Dermis blood vessel endothelial cell (primary cell): Measurements from ENCODE around the gene C1QTNF12. TPM values are rescaled to one million over a fixed set of nuclear protein-coding genes. Genes with fewer than 3 reads are reported as not detected.
A peak's percentile ranks its signal among the peaks of the same experiment; 100 is the strongest.

Experiments used
- DNase-seq: peaks from one replicate; pipeline ENCODE4 v3.0.0; 2010
- total RNA-seq: library from RNA; depleted of rRNA; stranded (reverse); fragments of >200 nt; gene quantifications from 2 replicates; pipeline ENCODE4 v1.2.3, GENCODE V29; 2014

C1QTNF12 gene, protein sequence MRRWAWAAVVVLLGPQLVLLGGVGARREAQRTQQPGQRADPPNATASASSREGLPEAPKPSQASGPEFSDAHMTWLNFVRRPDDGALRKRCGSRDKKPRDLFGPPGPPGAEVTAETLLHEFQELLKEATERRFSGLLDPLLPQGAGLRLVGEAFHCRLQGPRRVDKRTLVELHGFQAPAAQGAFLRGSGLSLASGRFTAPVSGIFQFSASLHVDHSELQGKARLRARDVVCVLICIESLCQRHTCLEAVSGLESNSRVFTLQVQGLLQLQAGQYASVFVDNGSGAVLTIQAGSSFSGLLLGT
- 0.17 and 0.56 TPM in 2 replicates for total RNA-seq

DNA sequence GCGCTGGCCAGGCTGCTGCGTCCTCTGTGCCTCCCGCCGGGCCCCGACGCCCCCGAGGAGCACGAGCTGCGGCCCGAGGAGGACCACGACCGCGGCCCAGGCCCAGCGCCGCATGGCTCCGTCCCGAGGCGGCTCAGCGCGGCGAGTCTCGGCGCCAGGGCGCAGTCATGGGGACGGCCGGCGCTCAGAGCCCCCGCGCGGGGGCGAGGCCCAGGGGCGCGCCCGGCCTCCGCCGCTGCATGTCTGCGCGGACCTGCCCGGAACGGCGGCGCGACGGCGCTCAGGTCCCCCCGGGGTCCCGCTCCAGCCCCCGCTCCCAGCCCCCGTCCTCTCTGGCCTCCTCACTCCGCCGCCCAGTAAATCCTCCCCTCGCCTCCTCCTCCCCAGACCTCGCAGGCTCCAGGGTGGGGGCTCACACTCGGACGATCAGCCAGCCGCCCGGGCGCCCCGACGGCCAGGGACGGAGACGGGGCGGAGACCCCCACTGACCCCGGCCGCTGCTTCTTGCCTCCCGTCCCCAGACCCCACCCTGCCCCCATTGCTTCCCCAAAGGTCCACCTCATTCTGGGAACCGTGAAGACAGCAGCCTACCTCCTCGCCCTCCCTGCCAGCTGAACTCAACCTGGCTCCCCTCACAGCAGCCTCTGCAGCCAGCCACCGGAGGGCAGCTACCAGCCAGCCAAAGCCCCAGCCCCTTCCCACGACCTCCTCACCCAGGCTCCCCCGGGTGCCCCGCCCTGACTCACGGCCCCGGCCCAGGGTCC is at the start of gene C1QTNF12:
TSS of gene C1QTNF12 (minus strand) at position 146 of the 764 bp plus-strand sequence. CDS start at position 114, 32 bp downstream.
- no peak for DNase-seq

DNA sequence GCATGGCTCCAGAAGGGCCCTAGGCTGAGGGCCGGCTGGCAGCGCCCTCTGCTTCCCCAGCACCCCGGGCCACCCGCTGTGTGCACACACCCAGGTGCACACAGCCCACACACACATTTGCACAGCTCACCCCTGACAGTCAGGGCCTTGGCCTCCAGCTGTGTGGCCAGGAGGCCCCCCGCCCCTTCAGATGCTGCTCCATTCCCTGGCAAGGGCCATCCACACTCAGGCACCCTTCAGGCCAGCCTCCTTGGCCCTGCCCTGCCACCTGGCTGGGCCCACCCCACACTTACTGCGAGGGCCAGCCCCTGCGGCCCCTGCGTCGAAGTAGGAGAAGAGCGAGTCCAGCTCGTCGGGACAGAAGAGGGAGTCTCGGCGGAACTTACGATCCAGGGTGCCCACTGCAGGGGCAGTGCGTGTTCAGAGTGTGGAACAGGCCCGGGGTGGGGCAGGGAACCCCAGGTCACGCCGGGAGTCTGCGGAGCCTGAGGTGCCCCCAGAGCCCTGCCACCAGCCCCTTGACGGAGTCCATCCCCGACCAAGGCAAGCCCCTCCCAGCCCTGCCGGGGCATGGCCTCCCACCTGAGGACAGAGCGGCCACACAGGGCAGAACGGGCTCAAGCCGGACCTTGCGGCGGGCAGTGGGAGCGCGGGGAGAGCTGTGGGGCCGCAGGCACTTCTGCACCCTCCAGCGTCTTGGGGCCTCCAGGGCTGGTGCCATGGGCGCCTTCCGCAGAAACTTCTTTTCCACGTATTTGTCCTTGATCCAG is 48.8 kb upstream of the C1QTNF12 start:
- DNase-seq = no peak

DNA sequence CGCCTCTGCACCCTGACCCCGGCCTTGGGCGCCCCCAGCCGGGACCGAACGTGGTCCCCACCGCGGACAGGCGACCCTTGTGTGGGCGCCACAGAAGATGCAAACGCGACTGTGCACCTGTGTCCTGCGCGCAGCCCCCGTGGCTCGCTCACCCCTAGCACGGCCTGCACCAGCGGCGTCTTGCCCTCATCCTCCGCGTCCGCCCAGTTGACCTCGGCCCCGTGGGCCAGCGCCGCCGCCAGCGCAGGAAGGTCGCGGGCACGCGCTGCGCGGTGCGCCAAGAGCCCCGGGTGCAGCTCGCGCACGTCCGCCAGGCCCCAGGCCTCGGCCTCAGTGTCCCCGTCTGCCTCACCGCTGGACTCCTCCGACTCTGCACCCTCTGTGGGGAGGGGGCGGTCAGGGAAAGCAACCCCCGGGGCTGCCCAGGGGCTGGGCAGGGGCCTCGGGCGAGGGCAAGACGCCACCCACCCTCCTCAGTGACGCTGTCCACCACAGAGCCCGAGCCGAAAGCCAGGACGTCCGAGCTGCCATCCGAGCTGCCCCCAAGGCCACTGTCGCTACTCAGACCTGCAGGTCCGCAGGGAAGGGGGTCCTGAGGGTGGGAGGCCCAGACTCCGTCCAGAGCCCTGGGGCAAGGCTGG is 47.8 kb upstream of the C1QTNF12 start:
- DNase-seq = no peak

DNA sequence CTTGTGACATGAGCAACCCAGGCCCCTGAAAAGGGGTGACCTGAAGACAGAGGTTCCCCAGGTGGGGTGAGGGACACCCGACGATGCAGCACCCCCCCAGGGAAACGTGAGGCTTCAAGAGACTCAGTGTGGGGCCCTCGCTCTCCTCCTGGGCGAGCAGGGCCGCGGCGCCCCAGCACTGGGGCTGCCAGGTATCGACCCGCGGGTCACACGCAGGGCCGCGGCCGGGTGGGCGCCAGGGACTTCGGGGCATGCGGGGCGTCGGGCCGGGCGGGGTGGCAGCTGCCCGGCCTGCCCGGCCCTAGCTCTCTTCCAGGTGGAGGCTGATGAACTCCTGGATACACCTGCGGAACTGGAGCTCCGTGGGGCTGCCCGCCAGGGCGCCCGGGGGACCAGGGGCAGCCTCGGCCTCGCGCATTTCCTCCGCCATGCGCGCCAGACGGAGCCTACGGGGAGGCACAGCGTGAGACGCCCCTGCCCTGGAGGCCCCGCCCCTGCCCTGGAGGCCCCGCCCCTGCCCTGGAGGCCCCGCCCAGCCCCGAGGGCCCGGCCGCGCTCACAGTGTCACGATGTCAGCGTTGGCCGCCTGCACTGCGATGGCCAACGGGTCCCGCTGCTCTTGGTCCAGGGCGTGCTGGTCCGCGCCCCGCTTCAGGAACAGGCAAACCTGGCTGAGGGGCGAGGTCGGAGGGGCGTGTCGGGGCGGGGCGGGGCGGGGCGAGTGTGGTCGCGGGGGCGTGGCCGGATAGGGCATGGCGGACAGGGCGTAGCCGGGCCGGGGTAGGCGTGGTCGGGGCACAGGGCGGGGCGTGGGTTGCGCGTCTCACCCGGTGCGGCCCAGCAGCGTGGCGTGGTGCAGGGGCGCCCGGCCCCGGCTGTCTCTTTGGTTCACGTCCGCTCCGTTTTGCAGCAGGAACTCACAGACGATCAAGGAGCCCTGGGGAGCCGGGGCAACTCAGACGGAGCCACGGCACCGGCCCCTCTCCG is 47.0 kb upstream of the C1QTNF12 start:
- no peak for DNase-seq

DNA sequence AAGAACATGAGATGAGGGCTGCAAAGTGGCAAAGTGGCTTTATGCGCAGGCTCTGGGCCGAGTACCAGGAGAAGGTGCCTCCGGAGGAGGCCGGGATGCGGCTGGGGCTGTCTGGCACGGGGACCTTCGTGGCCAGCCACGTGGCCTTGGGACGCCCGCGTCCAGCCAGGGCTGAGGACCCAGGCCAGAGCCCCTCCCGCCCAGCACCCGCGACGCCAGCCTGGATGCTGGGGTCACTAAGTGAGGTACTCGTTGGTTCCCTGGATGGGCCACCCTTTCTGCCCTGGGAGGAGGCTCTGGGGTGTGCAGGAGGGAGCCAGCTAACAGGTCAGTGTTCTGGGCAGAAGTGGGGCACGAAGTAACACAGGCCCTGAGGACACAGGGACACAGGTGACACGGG is 46.3 kb upstream of the C1QTNF12 start:
- no peak for DNase-seq

DNA sequence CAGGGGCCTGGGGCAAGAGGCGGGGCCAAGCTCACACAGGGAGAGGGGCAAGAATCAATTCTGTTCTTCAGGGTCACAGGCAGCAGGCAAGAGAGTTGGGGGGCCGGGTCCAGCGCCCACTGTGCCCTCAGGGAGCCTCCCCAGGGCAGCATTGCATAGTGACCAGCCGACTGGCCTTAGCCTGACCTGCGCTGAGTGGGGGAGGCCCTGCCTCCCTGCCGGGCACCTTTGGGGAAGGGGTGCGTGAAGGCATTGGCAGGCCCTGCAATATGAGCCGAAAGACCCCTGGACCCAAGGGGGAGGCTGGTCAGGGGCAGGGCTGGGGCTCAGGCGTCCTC is 45.9 kb upstream of the C1QTNF12 start:
- no peak for DNase-seq

DNA sequence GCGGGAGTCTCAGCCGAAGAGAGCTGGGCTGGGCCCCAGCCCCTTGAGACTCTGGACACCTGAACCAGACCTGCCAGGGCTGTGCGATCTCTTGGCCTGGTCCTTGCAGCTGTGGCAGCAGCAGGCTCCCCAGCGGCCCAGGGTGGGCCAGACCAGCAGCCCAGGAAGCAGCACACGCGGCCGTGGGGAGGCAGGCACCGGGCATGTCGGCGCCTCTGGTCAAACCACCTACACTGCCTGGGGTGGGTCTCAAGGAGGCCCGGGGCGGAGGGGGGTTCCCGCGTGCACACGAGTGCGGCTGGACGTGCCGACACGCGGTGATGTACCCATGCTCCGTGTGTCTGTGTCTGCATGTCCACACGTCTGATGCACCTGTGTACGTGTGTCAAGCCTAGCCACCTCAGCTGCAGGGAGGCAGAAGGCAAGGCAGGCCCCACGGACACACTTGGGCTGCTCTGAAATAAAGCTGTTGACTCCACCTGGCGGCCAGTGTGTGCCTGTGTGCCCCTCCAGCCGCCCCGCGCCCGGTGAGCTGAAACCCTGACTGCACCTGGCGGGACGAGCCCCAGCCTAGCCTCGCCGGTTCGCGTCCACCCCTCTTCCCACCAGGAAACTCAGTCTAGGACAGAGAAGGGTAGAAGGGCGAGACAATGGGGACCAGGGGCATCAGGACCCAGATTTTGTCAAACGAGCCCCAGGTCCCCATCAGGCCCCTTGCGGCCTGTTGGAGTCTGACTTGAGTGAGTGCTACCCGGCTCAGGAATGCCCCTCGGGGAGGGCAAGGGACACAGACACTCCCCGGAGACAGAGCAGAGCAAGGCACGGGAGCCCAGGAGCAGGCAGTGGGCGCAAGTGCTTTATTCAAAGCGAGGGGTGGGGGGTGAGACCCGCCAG is 45.3 kb upstream of the C1QTNF12 start:
- DNase-seq = peak; percentile 83

DNA sequence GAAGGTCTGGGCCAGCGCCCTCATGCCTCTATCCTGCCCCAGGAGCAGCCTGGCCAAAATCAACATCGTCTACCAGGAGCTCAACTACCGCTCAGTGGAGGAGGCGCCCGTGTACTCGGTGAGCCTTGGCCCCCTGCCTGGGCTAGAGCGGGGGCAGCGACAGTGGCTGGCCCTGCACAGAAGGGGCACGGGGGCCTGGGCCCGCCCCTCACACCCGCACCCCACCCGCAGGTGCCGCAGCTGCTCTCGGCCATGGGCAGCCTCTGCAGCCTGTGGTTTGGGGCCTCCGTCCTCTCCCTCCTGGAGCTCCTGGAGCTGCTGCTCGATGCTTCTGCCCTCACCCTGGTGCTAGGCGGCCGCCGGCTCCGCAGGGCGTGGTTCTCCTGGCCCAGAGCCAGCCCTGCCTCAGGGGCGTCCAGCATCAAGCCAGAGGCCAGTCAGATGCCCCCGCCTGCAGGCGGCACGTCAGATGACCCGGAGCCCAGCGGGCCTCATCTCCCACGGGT is 44.6 kb upstream of the C1QTNF12 start:
- no peak for DNase-seq

DNA sequence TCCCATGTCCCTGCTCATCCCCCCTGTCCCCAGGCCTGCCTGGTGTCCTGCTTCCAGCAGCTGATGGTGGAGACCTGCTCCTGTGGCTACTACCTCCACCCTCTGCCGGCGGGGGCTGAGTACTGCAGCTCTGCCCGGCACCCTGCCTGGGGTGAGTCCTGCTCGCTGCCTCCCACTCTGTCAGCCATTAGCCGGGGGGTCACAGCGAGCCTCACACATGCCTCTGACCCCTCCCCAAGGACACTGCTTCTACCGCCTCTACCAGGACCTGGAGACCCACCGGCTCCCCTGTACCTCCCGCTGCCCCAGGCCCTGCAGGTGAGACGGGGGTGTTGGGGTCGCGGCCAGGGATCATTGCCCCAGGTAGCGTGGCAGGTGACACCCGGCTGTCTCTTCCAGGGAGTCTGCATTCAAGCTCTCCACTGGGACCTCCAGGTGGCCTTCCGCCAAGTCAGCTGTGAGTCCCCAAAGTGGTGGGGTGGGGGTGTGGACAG is 43.8 kb upstream of the C1QTNF12 start:
- peak; percentile 82 for DNase-seq

DNA sequence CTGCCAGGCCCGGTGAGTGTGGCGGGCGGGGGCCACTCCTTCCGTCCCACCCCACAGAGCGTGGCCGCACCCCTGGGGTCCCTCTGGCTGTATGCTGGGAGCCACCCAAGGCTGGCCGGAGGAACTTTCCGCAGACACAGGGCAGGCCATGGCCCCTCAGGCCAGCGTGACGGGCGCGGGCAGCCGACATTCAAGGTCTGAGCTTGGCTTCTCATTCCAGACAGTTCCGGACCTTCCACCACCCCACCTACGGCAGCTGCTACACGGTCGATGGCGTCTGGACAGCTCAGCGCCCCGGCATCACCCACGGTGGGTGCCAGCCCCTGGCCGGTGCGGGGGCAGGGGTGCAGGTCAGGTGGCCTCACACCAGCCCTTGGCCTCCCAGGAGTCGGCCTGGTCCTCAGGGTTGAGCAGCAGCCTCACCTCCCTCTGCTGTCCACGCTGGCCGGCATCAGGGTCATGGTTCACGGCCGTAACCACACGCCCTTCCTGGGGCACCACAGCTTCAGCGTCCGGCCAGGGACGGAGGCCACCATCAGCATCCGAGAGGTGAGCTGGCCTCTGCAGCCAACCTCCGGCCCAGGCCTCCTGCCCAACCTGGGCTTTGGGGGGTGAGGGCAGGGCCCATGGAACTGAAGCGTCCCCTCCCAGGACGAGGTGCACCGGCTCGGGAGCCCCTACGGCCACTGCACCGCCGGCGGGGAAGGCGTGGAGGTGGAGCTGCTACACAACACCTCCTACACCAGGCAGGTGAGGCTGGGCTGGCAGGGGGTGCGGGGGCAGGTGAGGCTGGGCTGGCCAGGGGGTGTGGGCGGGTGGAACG is 41.0 kb upstream of the C1QTNF12 start:
- no peak for DNase-seq

DNA sequence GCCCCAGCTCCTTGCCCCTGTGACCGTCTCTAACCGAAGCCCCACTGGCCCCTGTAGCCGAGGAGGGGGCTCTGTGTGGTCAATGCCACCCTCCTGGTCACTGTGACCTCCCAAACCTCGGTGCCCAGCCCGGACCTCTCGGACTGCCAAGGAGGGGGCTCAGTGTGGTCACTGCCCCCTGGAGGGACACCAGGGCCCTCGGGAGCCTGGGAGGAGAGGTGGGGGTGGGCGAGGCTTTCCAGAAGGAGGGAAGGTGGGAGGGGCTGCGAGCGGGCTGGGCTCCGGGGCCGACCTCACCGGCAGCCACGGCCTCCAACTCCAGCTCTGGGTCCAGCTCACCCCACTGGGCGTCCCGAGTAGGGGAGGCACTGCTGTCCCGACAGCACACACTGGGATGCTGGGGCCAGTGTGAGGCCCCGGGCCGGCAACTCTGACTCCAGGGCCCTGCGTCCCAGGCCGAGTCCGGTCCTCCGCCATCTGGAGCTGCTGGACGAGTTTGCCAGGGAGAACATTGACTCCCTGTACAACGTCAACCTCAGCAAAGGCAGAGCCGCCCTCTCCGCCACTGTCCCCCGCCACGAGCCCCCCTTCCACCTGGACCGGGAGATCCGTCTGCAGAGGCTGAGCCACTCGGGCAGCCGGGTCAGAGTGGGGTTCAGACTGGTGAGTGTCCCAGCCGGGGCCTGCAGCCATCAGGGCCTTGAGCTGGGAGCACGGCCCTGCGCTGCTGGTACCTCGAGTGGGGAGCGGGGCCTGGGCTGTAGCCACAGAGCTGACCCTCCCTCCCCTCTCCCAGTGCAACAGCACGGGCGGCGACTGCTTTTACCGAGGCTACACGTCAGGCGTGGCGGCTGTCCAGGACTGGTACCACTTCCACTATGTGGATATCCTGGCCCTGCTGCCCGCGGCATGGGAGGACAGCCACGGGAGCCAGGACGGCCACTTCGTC is 40.1 kb upstream of the C1QTNF12 start:
- DNase-seq = no peak

DNA sequence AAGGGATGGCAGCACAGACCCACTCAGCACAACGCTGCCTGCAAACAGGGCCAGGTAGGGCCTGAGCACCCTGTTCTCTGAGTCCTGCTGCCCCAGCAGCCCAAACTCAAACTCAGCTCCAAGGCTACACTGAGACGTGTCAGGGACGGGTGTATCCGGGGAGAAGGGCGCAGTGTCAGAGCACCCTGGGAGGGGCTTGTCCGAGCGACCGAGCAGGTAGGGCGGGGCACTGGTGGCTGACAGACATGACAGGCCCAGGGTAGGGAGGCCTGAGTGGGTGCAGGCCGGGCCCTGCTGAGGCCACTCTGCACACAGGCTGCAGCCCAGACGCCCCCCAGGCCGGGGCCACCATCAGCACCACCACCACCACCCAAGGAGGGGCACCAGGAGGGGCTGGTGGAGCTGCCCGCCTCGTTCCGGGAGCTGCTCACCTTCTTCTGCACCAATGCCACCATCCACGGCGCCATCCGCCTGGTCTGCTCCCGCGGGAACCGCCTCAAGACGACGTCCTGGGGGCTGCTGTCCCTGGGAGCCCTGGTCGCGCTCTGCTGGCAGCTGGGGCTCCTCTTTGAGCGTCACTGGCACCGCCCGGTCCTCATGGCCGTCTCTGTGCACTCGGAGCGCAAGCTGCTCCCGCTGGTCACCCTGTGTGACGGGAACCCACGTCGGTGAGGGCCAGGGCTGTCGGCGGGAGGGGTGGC is 39.2 kb upstream of the C1QTNF12 start:
- DNase-seq = no peak

DNA sequence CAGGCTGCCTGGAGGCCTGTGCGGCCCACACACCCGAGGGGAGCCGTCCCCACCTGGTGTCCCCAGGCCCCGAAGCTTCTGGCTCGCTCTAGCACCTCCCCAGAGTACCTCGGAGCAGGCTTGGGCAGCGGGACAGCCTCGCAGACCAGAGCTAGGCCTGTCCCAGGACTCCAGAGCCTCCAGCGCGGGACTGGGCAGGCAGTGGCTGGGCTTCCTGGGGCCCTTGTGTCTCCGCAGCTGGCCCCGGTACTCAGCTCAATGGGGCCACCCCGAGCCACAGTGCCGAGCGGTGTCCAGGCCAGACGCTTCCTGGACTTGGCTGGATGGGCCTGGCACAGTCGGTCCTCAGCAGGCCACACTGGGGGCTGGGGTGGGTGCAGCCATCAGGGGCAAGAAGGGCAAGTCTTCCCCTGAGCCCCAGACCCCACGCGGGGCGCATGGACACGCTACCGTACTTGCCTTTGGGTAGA is 38.6 kb upstream of the C1QTNF12 start:
- DNase-seq = no peak

DNA sequence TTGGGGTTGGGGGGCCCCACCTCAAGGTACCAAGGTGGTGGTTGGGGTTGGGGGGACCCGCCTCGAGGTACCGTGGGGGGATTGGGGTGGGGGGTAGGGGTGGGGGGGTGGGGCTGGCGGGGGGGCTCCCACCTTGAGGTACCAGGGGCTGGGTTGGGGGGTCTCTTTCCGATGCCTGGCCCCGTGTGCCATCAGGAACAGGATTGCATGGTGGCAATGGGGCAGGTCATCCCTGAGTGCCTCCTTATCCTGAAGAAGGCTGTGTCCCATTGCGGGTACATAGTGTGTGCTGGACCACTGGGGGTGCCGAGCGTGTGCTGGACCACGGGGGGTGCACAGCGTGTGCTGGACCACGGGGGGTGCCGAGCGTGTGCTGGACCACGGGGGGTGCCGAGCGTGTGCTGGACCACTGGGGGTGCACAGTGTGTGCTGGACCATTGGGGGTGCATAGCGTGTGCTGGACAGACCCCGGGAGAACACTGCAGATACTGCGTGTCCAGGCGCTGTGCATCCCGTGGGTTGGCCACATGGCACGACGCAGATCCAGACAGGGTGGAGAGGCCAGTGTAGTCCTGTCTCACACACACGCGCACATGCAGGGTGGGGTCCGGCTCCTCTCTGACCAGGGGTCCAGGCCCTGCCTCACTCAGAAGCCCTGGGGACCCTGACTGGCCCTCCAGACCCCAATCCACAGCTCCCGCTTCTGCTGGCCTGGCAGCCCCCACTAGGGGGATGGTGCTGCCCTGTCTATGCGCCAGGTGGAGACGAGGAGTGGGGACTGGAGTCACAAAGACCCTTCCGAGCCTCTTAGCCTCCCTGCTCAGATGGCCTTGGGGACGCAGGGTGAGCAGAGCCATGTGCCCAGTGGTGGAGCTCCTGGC is 37.9 kb upstream of the C1QTNF12 start:
- DNase-seq = no peak

DNA sequence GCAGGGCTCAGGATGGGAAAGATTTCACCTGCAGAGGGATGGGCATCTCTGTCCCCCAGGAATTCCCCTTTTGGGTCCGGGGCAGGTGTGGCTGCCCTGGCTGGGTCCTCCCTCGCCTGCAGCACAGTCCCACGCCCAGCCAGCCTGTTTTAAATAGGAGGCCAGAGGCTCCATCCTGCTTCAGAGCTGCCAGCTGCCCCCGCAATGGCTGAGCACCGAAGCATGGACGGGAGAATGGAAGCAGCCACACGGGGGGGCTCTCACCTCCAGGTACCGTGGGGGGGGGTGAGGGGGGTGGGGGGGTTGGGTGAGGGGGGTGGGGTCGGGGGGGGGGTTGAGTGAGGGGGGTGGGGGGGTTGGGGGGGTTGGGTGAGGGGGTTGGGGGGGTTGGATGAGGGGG is 37.3 kb upstream of the C1QTNF12 start:
- peak; percentile 36 for DNase-seq

DNA sequence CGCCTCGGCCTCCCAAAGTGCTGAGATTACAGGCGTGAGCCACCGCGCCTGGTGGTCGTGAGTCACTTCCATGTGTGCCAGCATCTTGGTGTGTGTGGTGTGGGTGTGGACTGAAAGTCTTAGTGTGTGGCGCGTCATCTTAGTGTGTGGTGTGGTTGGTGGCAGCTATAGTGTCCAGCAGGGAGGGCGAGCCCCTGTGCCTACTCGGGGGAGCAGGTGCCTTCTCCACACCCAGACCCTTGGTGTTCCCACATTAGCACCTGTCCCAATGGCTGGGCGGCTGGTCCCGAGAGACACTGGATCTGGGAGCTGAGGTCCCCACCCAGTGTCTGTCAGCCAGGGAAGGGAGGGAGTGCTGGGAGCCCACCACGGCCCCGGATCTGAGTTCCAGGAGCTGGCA is 36.5 kb upstream of the C1QTNF12 start:
- peak; percentile 39 for DNase-seq
